ENCODE data around the gene RBFOX2. TPM values are rescaled to one million over a fixed set of nuclear protein-coding genes. Genes with fewer than 3 reads are reported as not detected.

Gene RBFOX2
- total and polyA plus RNA-seq, 12 donors: 15.7 to 86.6 (median 69.8) TPM

- Histone ChIP-seq H3K9me3 (replicated peaks in 1 of 3) (no peaks in the 10 kb centered on the region), H3K27me3 (no peaks in the 10 kb centered on the region), H3K4me3 (no peak overlapping the region), H3K27ac (no peak overlapping the region), H3K4me1 (replicated peaks in 1 of 2) (peaks cover 0 to 30% of the 10 kb centered on the region in 2 donors), H3K36me3 (replicated peaks in 1 of 2) (no peaks in the 10 kb centered on the region)
- TF ChIP-seq POLR2A (IDR thresholded peaks at IDR 0.05): no peak
- TF ChIP-seq, protein P1, sequence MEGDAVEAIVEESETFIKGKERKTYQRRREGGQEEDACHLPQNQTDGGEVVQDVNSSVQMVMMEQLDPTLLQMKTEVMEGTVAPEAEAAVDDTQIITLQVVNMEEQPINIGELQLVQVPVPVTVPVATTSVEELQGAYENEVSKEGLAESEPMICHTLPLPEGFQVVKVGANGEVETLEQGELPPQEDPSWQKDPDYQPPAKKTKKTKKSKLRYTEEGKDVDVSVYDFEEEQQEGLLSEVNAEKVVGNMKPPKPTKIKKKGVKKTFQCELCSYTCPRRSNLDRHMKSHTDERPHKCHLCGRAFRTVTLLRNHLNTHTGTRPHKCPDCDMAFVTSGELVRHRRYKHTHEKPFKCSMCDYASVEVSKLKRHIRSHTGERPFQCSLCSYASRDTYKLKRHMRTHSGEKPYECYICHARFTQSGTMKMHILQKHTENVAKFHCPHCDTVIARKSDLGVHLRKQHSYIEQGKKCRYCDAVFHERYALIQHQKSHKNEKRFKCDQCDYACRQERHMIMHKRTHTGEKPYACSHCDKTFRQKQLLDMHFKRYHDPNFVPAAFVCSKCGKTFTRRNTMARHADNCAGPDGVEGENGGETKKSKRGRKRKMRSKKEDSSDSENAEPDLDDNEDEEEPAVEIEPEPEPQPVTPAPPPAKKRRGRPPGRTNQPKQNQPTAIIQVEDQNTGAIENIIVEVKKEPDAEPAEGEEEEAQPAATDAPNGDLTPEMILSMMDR (IDR thresholded peaks at IDR 0.05): no peak
- intact Hi-C loops (cut with DNase I): no loop called here
- WGBS, 4 donors: 90 to 97% (median 90%) methylated on average over 3 of the region's 3 CpGs
- no peak for DNase-seq
These were observed 20.1 kb downstream of the RBFOX2 start for GRCh38 chr22:36008565-36008964.

DNA sequence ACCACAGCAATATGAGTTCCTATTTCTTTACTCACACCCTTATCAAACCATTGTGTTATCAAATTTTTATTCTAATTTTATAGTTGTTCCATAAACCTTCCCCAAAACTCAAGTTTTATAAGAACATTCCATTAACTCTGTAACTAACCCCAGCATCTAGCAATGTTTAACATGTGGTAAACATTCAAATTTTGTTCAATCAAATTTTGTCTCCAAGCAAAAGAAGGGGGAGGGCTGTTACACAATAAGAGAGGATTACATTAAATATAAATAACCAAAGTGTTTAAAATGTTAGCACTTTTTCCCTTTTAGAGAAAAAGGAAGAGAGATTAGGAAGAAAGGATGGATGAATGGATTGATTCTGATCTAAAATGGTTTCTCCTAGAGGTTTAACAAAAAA lies 20.5 kb downstream of the RBFOX2 start:
- no peak overlapping the region for H3K27ac ChIP-seq
- no peaks in the 10 kb centered on the region for H3K36me3 ChIP-seq (replicated peaks in 1 of 2)
- peaks cover 0 to 30% of the 10 kb centered on the region in 2 donors for H3K4me1 ChIP-seq (replicated peaks in 1 of 2)
- H3K27me3 ChIP-seq: no peaks in the 10 kb centered on the region
- intact Hi-C loops (cut with DNase I): no loop called here
- no peak for TF ChIP-seq POLR2A (IDR thresholded peaks at IDR 0.05)
- TF ChIP-seq, protein P1 (IDR thresholded peaks at IDR 0.05): no peak
- no peak overlapping the region for H3K4me3 ChIP-seq
- no peak for DNase-seq
- H3K9me3 ChIP-seq (replicated peaks in 1 of 3): no peaks in the 10 kb centered on the region

DNA sequence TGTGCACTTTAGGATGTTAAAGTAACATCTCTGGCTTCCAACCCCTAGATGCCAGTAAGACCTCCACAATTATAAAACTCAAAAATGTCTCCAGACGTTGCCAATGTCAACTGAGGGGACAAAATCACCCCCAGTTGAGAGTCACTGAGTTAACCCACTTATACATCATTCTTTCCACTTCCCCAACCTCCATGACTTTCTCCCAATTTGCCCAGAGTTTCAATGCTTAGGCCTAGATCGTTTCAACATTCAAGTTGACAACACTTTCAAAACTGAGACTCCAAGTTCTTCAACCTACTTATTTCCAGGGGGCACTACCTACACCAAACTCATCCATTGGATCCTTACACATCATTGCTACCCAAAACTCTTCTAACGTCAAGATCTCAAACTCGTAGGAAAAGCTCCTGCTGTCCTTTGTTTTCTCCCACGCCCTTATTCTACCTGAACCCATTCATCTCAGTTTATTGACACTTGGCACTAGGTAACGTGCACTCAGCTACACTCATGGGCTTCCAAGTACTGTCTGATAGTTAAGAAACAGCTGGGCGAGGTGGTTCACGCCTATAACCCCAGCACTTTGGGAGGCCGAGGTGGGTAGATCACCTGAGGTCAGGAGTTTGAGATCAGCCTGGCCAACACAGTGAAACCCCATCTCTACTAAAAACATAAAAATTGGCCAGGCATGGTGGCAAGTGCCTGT lies 24.5 kb downstream of the RBFOX2 start:
- no peak for TF ChIP-seq POLR2A (IDR thresholded peaks at IDR 0.05)
- TF ChIP-seq, protein P1 (IDR thresholded peaks at IDR 0.05): no peak
- H3K27me3 ChIP-seq: no peaks in the 10 kb centered on the region
- intact Hi-C loops (cut with DNase I): no loop called here
- H3K4me1 ChIP-seq (replicated peaks in 1 of 2): peaks cover 10 to 15% of the 10 kb centered on the region in 2 donors
- 87 to 94% (median 93%) methylated on average over 9 of the region's 9 CpGs for WGBS, 4 donors
- H3K9me3 ChIP-seq (replicated peaks in 1 of 3): no peaks in the 10 kb centered on the region
- H3K4me3 ChIP-seq: no peak overlapping the region
- DNase-seq: no peak
- H3K36me3 ChIP-seq (replicated peaks in 1 of 2): no peaks in the 10 kb centered on the region
- no peak overlapping the region for H3K27ac ChIP-seq

- Histone ChIP-seq H3K4me3 (no peak overlapping the region), H3K4me1 (replicated peaks in 1 of 2) (peaks cover 10 to 11% of the 10 kb centered on the region in 2 donors), H3K27me3 (no peaks in the 10 kb centered on the region), H3K36me3 (replicated peaks in 1 of 2) (no peaks in the 10 kb centered on the region), H3K9me3 (replicated peaks in 1 of 3) (no peaks in the 10 kb centered on the region), H3K27ac (no peak overlapping the region)
- DNase-seq: no peak
- intact Hi-C loops (cut with DNase I): no loop called here
- TF ChIP-seq POLR2A (IDR thresholded peaks at IDR 0.05): no peak
- TF ChIP-seq, protein P1 (IDR thresholded peaks at IDR 0.05): no peak
- 91 to 96% (median 94%) methylated on average over 5 of the region's 5 CpGs for WGBS, 4 donors
These were observed 25.8 kb downstream of the RBFOX2 start for GRCh38 chr22:36002718-36003260.

All from adrenal gland (tissue), 12 donors.